ENCODE data around the gene CORIN.

Gene CORIN

GRCh38 chr4:47830265-47831025 lies 7.4 kb downstream of the CORIN start:
- TF ChIP-seq CTCF (IDR thresholded peaks at IDR 0.05; ENCODE audit: control extremely low read depth, extremely low read depth, low read depth, missing control alignments): no peak
- CTCF ChIA-PET: interaction anchor here (0.8 to 4.7 kb wide), 2 partner anchors 10 to 13 kb away, joined by 3 to 20 read pairs; no protein-coding TSS in a partner anchor
- POLR2A ChIA-PET: no interaction called here
- DNase-seq (ENCODE audit: extremely low spot score): no peak

GRCh38 chr4:47829438-47829837 lies 8.4 kb downstream of the CORIN start:
- no peak for TF ChIP-seq CTCF (IDR thresholded peaks at IDR 0.05; ENCODE audit: control extremely low read depth, extremely low read depth, low read depth, missing control alignments)
- CTCF ChIA-PET: interaction anchor here (4.7 kb wide), 1 partner anchor 11 kb away, joined by 20 read pairs; no protein-coding TSS in a partner anchor
- DNase-seq (ENCODE audit: extremely low spot score): no peak
- POLR2A ChIA-PET: no interaction called here

- ChIA-PET POLR2A (no interaction called here), CTCF (interaction anchor here (1.0 to 2.4 kb wide), 4 partner anchors 9 to 100 kb away, joined by 3 to 15 read pairs (median 3); no protein-coding TSS in a partner anchor)
- DNase-seq (ENCODE audit: extremely low spot score): no peak
- no peak for TF ChIP-seq CTCF (IDR thresholded peaks at IDR 0.05; ENCODE audit: control extremely low read depth, extremely low read depth, low read depth, missing control alignments)
Observed at GRCh38 chr4:47827343-47828047, 10.4 kb downstream of the CORIN start.

- CTCF ChIA-PET: interaction anchor here (1.3 to 3.0 kb wide), 3 partner anchors 10 to 15 kb away, joined by 4 to 16 read pairs (median 7); no protein-coding TSS in a partner anchor
Observed at GRCh38 chr4:47824840-47825239, 13.0 kb downstream of the CORIN start.

GRCh38 chr4:47819178-47819577 lies 18.7 kb downstream of the CORIN start:
- DNase-seq (ENCODE audit: extremely low spot score): no peak
- ChIA-PET POLR2A (no interaction called here), CTCF (interaction anchor here (1.0 to 1.2 kb wide), 2 partner anchors 17 to 20 kb away, joined by 3 to 5 read pairs; no protein-coding TSS in a partner anchor)
- TF ChIP-seq CTCF (IDR thresholded peaks at IDR 0.05; ENCODE audit: control extremely low read depth, extremely low read depth, low read depth, missing control alignments): no peak

More at GRCh38 chr4:47824840-47825239, 13.0 kb downstream of the CORIN start:
- POLR2A ChIA-PET: no interaction called here
- DNase-seq (ENCODE audit: extremely low spot score): peak; percentile 29
- no peak for TF ChIP-seq CTCF (IDR thresholded peaks at IDR 0.05; ENCODE audit: control extremely low read depth, extremely low read depth, low read depth, missing control alignments)

GRCh38 chr4:47817275-47817674 lies 20.6 kb downstream of the CORIN start:
- no peak for TF ChIP-seq CTCF (IDR thresholded peaks at IDR 0.05; ENCODE audit: control extremely low read depth, extremely low read depth, low read depth, missing control alignments)
- ChIA-PET POLR2A (no interaction called here), CTCF (interaction anchor here (1.6 to 2.0 kb wide), 2 partner anchors 14 to 19 kb away, joined by 3 to 7 read pairs; no protein-coding TSS in a partner anchor)
- no peak for DNase-seq (ENCODE audit: extremely low spot score)
